ENCODE results near the gene PKP3.

PKP3 gene

DNA sequence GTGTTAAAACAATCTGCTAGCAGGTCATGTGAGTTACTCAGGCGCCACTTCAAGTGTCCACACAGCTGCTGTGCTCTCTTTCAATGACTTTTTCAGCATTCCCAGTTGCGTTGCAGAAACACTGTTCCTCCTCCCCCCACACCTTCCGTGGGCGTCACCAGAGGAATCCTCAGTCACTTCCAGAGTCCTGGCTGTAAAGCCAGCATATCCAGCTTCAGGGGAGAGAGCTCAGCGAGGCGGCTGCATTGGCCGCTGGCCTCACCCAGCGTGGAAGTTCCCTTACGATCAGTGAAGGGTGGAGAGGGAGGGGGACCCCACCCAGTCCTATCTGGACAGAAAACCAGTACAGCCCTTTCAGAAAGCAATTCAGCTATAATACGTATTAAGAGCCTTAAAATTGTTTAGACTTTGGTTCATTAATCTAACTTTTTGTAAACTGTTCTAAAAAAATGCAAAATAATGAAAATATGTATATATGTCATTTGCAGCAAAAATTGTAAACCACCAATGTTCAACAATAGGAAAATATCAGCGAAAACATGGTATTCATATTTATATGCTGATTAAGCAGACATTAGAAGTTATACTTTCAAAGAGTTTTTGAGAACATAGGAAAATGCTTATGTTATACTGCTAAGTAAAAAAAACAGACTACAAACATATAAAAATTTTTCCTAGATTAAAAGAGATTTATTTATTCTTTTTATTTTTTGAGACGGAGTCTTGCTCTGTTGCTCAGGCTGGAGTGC lies 50.6 kb downstream of the PKP3 start:
- TF ChIP-seq, protein P1, sequence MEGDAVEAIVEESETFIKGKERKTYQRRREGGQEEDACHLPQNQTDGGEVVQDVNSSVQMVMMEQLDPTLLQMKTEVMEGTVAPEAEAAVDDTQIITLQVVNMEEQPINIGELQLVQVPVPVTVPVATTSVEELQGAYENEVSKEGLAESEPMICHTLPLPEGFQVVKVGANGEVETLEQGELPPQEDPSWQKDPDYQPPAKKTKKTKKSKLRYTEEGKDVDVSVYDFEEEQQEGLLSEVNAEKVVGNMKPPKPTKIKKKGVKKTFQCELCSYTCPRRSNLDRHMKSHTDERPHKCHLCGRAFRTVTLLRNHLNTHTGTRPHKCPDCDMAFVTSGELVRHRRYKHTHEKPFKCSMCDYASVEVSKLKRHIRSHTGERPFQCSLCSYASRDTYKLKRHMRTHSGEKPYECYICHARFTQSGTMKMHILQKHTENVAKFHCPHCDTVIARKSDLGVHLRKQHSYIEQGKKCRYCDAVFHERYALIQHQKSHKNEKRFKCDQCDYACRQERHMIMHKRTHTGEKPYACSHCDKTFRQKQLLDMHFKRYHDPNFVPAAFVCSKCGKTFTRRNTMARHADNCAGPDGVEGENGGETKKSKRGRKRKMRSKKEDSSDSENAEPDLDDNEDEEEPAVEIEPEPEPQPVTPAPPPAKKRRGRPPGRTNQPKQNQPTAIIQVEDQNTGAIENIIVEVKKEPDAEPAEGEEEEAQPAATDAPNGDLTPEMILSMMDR (IDR thresholded peaks at IDR 0.05; ENCODE audit: low read depth, low read length): no peak
- in situ Hi-C loops (cut with HindIII; ENCODE audit: low sequenced_read_pairs): no loop called here
- DNase-seq (ENCODE audit: low read depth, low spot score): peak; percentile 7
- H3K4me3 ChIP-seq (ENCODE audit: low read depth, low read length): no peak overlapping the region

DNA sequence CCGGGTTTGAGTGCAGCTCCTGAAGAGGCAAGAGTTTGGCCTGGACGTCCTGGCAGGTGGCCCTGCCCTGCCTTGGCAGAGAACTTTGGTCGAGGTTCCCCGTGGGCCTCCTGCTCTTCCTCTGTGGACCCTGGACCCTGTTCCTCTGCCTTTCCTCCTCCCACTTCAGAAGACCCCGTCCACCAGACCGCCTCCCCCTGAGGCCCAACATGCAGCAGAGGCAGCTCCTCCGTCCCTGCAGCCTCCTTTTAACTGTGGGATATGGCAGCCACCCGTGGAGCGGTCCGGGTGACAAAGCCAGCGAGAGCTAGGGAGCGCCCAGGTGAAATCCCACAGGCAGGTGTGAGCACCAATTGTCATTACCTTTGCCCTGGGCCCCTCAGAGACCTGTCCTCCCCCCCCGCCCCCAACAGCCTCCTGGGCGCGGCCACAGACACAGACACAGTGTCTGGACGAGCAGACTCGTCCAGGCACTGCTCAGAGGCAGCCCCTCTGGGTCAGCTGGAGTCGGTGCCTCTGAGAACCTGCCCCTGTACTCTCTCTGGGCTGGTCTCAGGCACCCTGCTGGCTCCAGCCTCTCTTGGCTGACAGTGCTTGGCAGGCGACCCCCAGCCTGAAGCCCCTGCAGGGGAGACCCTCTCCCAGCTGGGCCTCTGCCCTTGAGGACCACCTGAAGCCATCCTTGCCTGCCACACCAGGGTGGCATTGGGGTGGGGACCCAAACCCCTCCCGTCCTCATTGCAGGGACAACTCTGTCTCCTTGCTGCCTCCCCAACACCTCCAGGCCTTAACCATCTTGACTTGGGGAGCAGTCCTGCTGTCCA lies 52.0 kb downstream of the PKP3 start:
- in situ Hi-C loops (cut with HindIII; ENCODE audit: low sequenced_read_pairs): no loop called here
- H3K4me3 ChIP-seq (ENCODE audit: low read depth, low read length): no peak overlapping the region
- TF ChIP-seq, protein P1 (IDR thresholded peaks at IDR 0.05; ENCODE audit: low read depth, low read length): no peak
- no peak for DNase-seq (ENCODE audit: low read depth, low spot score)

DNA sequence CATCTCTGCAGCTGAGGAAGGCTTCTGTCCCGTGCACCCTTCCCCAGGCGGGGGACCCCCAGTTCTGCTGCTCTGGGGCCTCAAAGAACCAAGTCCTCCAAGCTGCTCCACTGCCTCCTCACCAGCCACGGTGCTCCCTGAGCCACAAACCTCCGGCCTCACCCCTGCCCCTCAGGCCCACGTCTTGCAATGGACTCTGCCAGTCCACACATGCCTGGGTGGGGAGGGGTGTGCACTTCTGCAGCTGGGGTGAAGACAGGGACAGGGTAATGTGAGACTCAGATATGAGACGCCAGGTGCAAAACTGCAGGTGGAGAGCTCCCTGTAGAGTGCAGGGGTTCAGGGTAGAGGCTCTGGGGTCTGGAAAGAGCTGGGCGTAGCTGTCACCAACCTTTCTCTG lies 52.9 kb downstream of the PKP3 start:
- DNase-seq (ENCODE audit: low read depth, low spot score): no peak

DNA sequence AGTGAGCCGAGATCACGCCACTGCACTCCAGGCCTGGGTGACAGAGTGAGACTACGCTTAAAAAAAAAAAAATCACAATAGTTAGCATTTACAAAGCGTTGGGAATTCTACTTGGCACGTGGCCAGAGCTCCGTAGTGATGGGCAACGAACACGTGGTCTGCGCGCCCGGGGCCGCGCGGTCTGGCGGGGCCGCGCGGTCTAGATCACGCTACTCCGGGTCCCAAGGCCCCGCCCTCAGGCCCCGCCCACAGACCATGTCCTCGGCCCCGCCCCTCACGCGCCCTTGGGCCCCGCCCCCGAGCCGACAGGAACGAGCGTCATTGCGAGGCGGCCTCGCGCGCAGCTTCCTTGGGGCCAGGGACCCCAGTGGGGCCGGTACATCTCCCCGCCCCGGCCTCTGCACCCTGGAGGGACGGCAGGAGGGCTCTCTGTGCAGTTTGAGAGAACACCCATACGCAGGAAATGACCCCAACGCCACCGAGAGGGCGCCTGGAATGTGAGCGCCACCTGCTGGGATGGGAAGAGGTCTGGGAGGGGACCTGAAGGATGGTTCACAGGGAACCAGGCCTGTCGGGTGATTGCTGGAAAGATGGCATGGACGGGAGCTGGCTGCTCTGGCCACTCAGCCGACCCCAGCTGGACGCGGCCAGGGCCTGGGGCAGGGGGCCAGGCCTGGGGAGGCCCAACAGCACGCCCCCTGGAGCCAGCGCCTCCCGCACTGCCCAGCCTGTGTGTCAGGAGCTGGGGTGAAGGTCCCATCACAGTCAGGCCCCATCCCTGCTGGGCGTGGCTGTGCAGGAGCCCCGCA lies 54.1 kb downstream of the PKP3 start:
- peak overlapping the region; percentile 63 for H3K4me3 ChIP-seq (ENCODE audit: low read depth, low read length)
- TF ChIP-seq, protein P1 (IDR thresholded peaks at IDR 0.05; ENCODE audit: low read depth, low read length): peak; percentile 82
- in situ Hi-C loops (cut with HindIII; ENCODE audit: low sequenced_read_pairs): no loop called here
- peak; percentile 91 for DNase-seq (ENCODE audit: low read depth, low spot score)

More for the DNA sequence above, 52.9 kb downstream of the PKP3 start:
- H3K4me3 ChIP-seq (ENCODE audit: low read depth, low read length): no peak overlapping the region
- TF ChIP-seq, protein P1 (IDR thresholded peaks at IDR 0.05; ENCODE audit: low read depth, low read length): no peak
- in situ Hi-C loops (cut with HindIII; ENCODE audit: low sequenced_read_pairs): no loop called here

DNA sequence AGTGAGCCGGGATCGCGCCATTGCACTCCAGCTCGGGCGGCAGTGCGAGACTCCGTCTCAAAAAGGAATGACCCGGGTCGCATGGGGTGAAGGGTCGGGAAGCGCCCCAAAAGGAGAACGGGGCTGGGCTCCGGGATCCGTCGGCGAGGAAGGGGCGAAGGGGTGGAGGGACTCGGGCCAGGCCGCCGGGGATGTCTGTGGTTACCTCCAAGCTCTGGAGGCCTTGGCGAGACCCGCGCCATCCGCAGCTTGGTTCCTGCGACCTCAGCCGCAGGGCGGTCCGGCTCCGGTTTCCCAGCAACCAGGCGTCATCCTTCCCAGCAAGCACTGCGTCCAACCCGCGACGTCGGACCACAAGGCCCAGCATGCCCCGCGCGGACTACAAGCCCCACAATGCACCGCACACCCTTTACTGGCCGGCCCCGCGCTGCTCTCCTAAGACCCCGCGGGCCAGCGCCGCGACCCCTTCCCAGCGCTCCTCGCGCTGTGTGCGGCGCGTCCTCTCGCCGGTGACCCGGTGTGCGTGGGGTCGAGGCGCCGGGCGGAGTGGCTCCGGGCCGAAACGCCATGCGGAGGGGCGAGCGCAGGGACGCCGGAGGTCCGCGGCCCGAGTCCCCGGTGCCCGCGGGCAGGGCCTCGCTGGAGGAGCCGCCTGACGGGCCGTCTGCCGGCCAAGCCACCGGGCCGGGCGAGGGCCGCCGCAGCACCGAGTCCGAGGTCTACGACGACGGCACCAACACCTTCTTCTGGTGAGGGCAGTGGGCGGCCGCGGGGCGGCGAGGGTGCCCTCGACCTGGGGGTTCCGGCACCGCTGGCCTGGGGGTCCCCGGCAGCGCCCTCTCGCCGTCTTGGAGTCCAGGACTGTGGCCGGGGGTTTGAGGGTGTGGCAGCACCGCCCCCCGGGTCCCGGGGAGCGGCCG lies 56.1 kb downstream of the PKP3 start, which contains the start of gene PTDSS2:
Gene PTDSS2, plus strand, starts transcription at position 391 of the 920 bp plus-strand sequence. Its CDS starts 177 bp downstream, at position 568.
- H3K4me3 ChIP-seq (ENCODE audit: low read depth, low read length): peak within 1 kb of the TSS; percentile 68
- in situ Hi-C loops (cut with HindIII; ENCODE audit: low sequenced_read_pairs): no loop called here
- peak; percentile 96 for DNase-seq (ENCODE audit: low read depth, low spot score)
- TF ChIP-seq, protein P1 (IDR thresholded peaks at IDR 0.05; ENCODE audit: low read depth, low read length): no peak

All from astrocyte of the spinal cord (primary cell).